ENCODE measurements around the gene F7. TPM values are rescaled to one million over a fixed set of nuclear protein-coding genes. Genes with fewer than 3 reads are reported as not detected.

Gene F7
- total RNA-seq, result not detected in 2 replicates

DNA sequence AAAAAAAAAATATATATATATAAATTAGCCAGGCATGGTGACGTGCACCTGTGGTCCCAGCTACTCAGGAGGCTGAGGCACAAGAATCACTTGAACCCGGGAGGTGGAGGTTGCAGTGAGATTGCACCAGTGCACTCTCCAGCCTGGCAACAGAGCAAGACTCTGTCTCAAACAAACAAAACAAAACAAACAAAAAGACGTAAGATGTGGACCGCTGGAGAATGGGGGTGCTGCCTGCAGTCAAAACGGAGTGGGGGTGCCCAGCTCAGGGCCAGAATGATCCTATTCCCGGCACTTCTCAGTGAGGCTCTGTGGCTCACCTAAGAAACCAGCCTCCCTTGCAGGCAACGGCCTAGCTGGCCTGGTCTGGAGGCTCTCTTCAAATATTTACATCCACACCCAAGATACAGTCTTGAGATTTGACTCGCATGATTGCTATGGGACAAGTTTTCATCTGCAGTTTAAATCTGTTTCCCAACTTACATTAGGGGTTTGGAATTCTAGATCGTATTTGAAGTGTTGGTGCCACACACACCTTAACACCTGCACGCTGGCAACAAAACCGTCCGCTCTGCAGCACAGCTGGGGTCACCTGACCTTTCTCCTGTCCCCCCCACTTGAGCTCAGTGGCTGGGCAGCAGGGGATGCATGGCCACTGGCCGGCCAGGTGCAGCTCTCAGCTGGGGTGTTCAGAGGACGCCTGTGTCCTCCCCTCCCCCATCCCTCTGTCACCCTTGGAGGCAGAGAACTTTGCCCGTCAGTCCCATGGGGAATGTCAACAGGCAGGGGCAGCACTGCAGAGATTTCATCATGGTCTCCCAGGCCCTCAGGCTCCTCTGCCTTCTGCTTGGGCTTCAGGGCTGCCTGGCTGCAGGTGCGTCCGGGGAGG, at the start of gene F7:
TSS of gene F7 (plus strand) at position 760 of the 889 bp plus-strand sequence. CDS start at position 811, 51 bp downstream.

DNA sequence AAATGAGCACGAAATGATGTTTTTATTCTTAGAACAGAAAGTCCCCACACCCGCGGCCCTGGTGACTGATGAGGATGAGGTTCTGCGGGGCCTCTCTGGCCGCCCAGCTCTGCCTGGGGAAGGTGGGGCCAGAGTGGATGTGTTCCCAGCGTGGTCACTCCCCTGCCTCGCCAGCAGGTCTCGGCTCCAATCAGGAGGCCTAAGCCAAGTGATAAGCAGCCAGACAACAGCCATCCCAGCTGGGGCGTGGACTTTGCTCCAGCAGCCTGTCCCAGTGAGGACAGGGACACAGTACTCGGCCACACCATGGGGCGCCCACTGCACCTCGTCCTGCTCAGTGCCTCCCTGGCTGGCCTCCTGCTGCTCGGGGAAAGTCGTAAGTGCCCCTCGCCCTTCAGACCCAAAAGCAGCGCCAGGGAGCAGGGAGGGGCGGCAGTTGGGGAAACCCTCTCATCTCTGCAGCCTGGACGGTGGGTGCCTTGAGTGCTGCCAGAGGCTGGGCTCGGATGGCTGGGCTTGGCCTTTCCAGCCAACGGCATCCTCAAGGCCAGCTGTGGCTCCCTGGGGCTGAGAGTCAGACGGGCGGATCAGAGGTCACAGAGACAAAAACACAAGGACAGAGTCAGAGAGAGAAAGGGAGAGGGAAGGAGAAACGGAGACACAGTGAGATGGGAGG, 17.1 kb downstream of the F7 start, which contains the start of gene F10:
TSS of gene F10 (plus strand) at position 250 of the 676 bp plus-strand sequence. CDS start at position 307, 57 bp downstream.

DNA sequence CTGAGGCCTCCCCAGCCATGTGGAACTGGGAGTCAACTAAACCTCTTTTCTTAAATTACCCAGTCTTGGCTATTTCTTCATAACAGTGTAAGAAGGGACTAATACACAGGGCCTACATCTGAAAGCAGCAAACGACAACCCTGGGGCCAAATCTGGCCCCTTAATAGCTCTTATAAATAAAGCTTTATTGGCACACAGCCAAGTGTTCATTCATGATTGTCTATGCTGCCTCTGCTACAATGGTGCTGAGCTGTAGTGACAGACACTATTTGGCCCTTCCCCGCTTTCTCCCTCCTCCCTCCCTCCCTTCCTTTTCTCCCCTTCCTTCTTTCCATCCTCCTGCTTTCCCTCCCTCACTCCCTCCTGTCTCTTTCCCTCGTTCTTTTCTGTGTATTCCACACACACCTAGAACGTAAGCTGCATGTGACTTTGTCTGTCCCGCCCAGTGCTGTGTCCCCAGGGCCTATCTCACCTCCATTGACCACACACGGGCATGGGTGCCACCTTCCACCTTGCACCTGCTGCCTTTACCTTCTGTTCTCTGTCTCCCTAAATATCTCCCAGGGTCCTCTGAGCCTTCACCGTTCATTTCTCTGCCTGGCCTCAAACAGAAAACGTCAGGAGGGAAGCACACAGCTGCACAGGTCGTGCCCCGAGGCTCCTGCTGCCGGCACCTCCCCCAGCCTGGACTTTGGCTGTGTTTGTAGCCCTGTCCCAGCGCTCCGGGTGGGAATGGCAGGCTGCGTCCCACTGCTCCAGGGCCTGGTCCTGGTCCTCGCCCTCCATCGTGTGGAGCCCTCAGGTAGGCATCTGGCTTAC, 52.5 kb downstream of the F7 start, which contains the start of gene PROZ:
TSS of gene PROZ (plus strand) at position 720 of the 819 bp plus-strand sequence. CDS start at position 733, 13 bp downstream.

Other genes with a start within 250 kb of the F7 start
- 0.14 and 0.55 TPM in 2 replicates for gene MCF2L, start 136.6 kb upstream of the F7 start, total RNA-seq
- gene F10, start 17.0 kb downstream of the F7 start, total RNA-seq, result 10.7 and 21.6 TPM in 2 replicates
- gene PROZ, start 52.9 kb downstream of the F7 start, total RNA-seq, result not detected in 2 replicates
- gene PCID2, start 102.9 kb downstream of the F7 start, total RNA-seq, result 55.9 and 72.8 TPM in 2 replicates
- gene CUL4A, start 103.8 kb downstream of the F7 start, total RNA-seq, result 78.5 and 103 TPM in 2 replicates
- gene LAMP1, start 191.4 kb downstream of the F7 start, total RNA-seq, result 147 and 215 TPM in 2 replicates

Data from smooth muscle cell of bladder (primary cell).